ENCODE measurements around the gene ITGA1.
"Not testable (repeated sequence)": the region's sequence is repeated elsewhere in the genome, so short reads cannot be mapped to it uniquely, and the experiment has no call there.

ITGA1 gene

GRCh38 chr5:52865991-52866390, 78.3 kb downstream of the ITGA1 start:
- not testable (repeated sequence) for DNase-seq (ENCODE audit: low spot score)

GRCh38 chr5:52867809-52868208, 80.1 kb downstream of the ITGA1 start:
- DNase-seq (ENCODE audit: low spot score): no peak

- no peak for DNase-seq (ENCODE audit: low spot score)
Measured at GRCh38 chr5:52868417-52868816, 80.7 kb downstream of the ITGA1 start.

GRCh38 chr5:52869391-52869790, 81.7 kb downstream of the ITGA1 start:
- no peak for DNase-seq (ENCODE audit: low spot score)

- DNase-seq (ENCODE audit: low spot score): no peak
Measured at GRCh38 chr5:52870448-52870847, 82.7 kb downstream of the ITGA1 start.

GRCh38 chr5:52875827-52876226, 88.1 kb downstream of the ITGA1 start:
- no peak for DNase-seq (ENCODE audit: low spot score)

- no peak for DNase-seq (ENCODE audit: low spot score)
Measured at GRCh38 chr5:52876456-52876855, 88.7 kb downstream of the ITGA1 start.

GRCh38 chr5:52878656-52879055, 90.9 kb downstream of the ITGA1 start:
- DNase-seq (ENCODE audit: low spot score): no peak

GRCh38 chr5:52880541-52880940, 92.8 kb downstream of the ITGA1 start:
- DNase-seq (ENCODE audit: low spot score): no peak

- no peak for DNase-seq (ENCODE audit: low spot score)
Measured at GRCh38 chr5:52881468-52881867, 93.8 kb downstream of the ITGA1 start.

GRCh38 chr5:52883110-52883509, 95.4 kb downstream of the ITGA1 start:
- no peak for DNase-seq (ENCODE audit: low spot score)

- DNase-seq (ENCODE audit: low spot score): no peak
Measured at GRCh38 chr5:52884453-52884852, 96.7 kb downstream of the ITGA1 start.

GRCh38 chr5:52885614-52886013, 97.9 kb downstream of the ITGA1 start:
- DNase-seq (ENCODE audit: low spot score): no peak

GRCh38 chr5:52886206-52886605, 98.5 kb downstream of the ITGA1 start:
- no peak for DNase-seq (ENCODE audit: low spot score)

- no peak for DNase-seq (ENCODE audit: low spot score)
Measured at GRCh38 chr5:52887066-52887465, 99.3 kb downstream of the ITGA1 start.

- no peak for DNase-seq (ENCODE audit: low spot score)
Measured at GRCh38 chr5:52888363-52888762, 100.6 kb downstream of the ITGA1 start.

GRCh38 chr5:52892242-52892878, 104.6 kb downstream of the ITGA1 start:
- DNase-seq (ENCODE audit: low spot score): no peak

- peak; percentile 14 for DNase-seq (ENCODE audit: low spot score)
Measured at GRCh38 chr5:52893105-52893504, 105.4 kb downstream of the ITGA1 start.

GRCh38 chr5:52893863-52894262, 106.1 kb downstream of the ITGA1 start:
- DNase-seq (ENCODE audit: low spot score): peak; percentile 33

- no peak for DNase-seq (ENCODE audit: low spot score)
Measured at GRCh38 chr5:52894451-52894850, 106.7 kb downstream of the ITGA1 start.

- DNase-seq (ENCODE audit: low spot score): no peak
Measured at GRCh38 chr5:52895075-52895474, 107.4 kb downstream of the ITGA1 start.

- DNase-seq (ENCODE audit: low spot score): no peak
Measured at GRCh38 chr5:52895572-52896413, 108.1 kb downstream of the ITGA1 start.

- DNase-seq (ENCODE audit: low spot score): no peak
Measured at GRCh38 chr5:52896534-52897237, 109.0 kb downstream of the ITGA1 start.

All from Ammon's horn (tissue), 1 donor.